HAP-1 (cell line): ENCODE data around the gene INPP5D.
"Not testable (repeated sequence)": the region's sequence is repeated elsewhere in the genome, so short reads cannot be mapped to it uniquely, and the experiment has no call there.

ENCODE experiments used
- DNase-seq, 2 experiments: peaks; one replicate each; pipeline ENCODE4 v3.0.0-alpha.2; 2016 to 2020; ENCODE audit warnings: low spot score in 2 of 2
- H3K27me3 ChIP-seq: fragments of 250-450 bp; sonication (Bioruptor Pico); 2 replicates; pipeline ENCODE4 v1.5.1; 2020; ENCODE audit warnings: low read depth, mild to moderate bottlenecking, moderate library complexity
- H3K36me3 ChIP-seq: fragments of 250-450 bp; sonication (Bioruptor Pico); replicated peaks from 2 replicates; pipeline ENCODE4 v1.5.1; 2020; ENCODE audit warnings: mild to moderate bottlenecking
- H3K4me1 ChIP-seq: fragments of 250-450 bp; sonication (Bioruptor Pico); 2 replicates; pipeline ENCODE4 v1.5.1; 2020; ENCODE audit warnings: mild to moderate bottlenecking
- H3K4me3 ChIP-seq: fragments of 250-450 bp; sonication (Bioruptor Pico); 2 replicates; pipeline ENCODE4 v1.5.1; 2020; ENCODE audit warnings: mild to moderate bottlenecking, moderate library complexity
- H3K9me3 ChIP-seq: fragments of 250-450 bp; sonication (Bioruptor Pico); 2 replicates; pipeline ENCODE4 v1.5.1; 2020; ENCODE audit warnings: mild to moderate bottlenecking, moderate library complexity
- in situ Hi-C: fragments of 300-500 bp; cut with MboI; formaldehyde crosslinking; loops from 3 replicates; pipeline ENCODE4 v1.14.3; 2020; ENCODE audit warnings: low sequenced_read_pairs, inconsistent platforms, mixed read lengths

INPP5D gene

GRCh38 chr2:233063976-233064411, 3.9 kb downstream of the INPP5D start:
- in situ Hi-C loops, result no loop called here
- no peak for DNase-seq
- H3K9me3 ChIP-seq, result no peaks in the 10 kb centered on the region
- no peak overlapping the region for H3K4me3 ChIP-seq
- H3K36me3 ChIP-seq, result no peaks in the 10 kb centered on the region
- no peaks in the 10 kb centered on the region for H3K4me1 ChIP-seq
- no peaks in the 10 kb centered on the region for H3K27me3 ChIP-seq

GRCh38 chr2:233064530-233065199, 4.5 kb downstream of the INPP5D start:
- DNase-seq, result no peak
- Histone ChIP-seq H3K4me3 (no peak overlapping the region), H3K36me3 (no peaks in the 10 kb centered on the region), H3K4me1 (no peaks in the 10 kb centered on the region), H3K27me3 (no peaks in the 10 kb centered on the region), H3K9me3 (no peaks in the 10 kb centered on the region)
- in situ Hi-C loops, result no loop called here

GRCh38 chr2:233065200-233065589, 5.1 kb downstream of the INPP5D start:
- H3K36me3 ChIP-seq, H3K4me1 ChIP-seq, H3K27me3 ChIP-seq, in situ Hi-C loops, H3K4me3 ChIP-seq, DNase-seq, H3K9me3 ChIP-seq: not testable (repeated sequence)

- H3K9me3 ChIP-seq, result no peaks in the 10 kb centered on the region
- no peaks in the 10 kb centered on the region for H3K36me3 ChIP-seq
- in situ Hi-C loops, result no loop called here
- no peak for DNase-seq
- H3K27me3 ChIP-seq, result no peaks in the 10 kb centered on the region
- no peaks in the 10 kb centered on the region for H3K4me1 ChIP-seq
- H3K4me3 ChIP-seq, result no peak overlapping the region
These were observed 5.9 kb downstream of the INPP5D start for GRCh38 chr2:233065954-233066470.

GRCh38 chr2:233068762-233069418, 8.7 kb downstream of the INPP5D start:
- H3K36me3 ChIP-seq, result no peaks in the 10 kb centered on the region
- H3K27me3 ChIP-seq, result no peaks in the 10 kb centered on the region
- in situ Hi-C loops, result no loop called here
- no peaks in the 10 kb centered on the region for H3K4me1 ChIP-seq
- no peak for DNase-seq
- H3K4me3 ChIP-seq, result no peak overlapping the region
- 0 out of 2 replicates have a peak, but pooled peaks cover 2% of the 10 kb centered on the region for H3K9me3 ChIP-seq

- Histone ChIP-seq H3K4me1 (no peaks in the 10 kb centered on the region), H3K27me3 (no peaks in the 10 kb centered on the region), H3K9me3 (0 out of 2 replicates have a peak, but pooled peaks cover 2% of the 10 kb centered on the region), H3K36me3 (no peaks in the 10 kb centered on the region), H3K4me3 (no peak overlapping the region)
- DNase-seq, result no peak
- in situ Hi-C loops, result no loop called here
These were observed 12.7 kb downstream of the INPP5D start for GRCh38 chr2:233072838-233073237.

- Histone ChIP-seq H3K36me3 (no peaks in the 10 kb centered on the region), H3K4me1 (no peaks in the 10 kb centered on the region), H3K27me3 (no peaks in the 10 kb centered on the region), H3K4me3 (no peak overlapping the region), H3K9me3 (0 out of 2 replicates have a peak, but pooled peaks cover 2% of the 10 kb centered on the region)
- in situ Hi-C loops, result no loop called here
- DNase-seq, result no peak
These were observed 14.0 kb downstream of the INPP5D start for GRCh38 chr2:233074106-233074505.

- H3K36me3 ChIP-seq, result no peaks in the 10 kb centered on the region
- in situ Hi-C loops, result no loop called here
- no peak overlapping the region for H3K4me3 ChIP-seq
- 0 out of 2 replicates have a peak, but pooled peaks cover 2% of the 10 kb centered on the region for H3K9me3 ChIP-seq
- no peaks in the 10 kb centered on the region for H3K27me3 ChIP-seq
- H3K4me1 ChIP-seq, result no peaks in the 10 kb centered on the region
- DNase-seq, result no peak
These were observed 15.2 kb downstream of the INPP5D start for GRCh38 chr2:233075141-233075965.

- Histone ChIP-seq H3K4me3 (no peak overlapping the region), H3K9me3 (0 out of 2 replicates have a peak, but pooled peaks cover 2% of the 10 kb centered on the region), H3K4me1 (no peaks in the 10 kb centered on the region), H3K27me3 (no peaks in the 10 kb centered on the region), H3K36me3 (no peaks in the 10 kb centered on the region)
- DNase-seq, result no peak
- in situ Hi-C loops, result no loop called here
These were observed 15.8 kb downstream of the INPP5D start for GRCh38 chr2:233075966-233076339.

- Histone ChIP-seq H3K36me3 (no peaks in the 10 kb centered on the region), H3K9me3 (0 out of 2 replicates have a peak, but pooled peaks cover 1% of the 10 kb centered on the region), H3K4me3 (no peak overlapping the region), H3K4me1 (no peaks in the 10 kb centered on the region), H3K27me3 (no peaks in the 10 kb centered on the region)
- in situ Hi-C loops, result no loop called here
- DNase-seq, result no peak
These were observed 16.6 kb downstream of the INPP5D start for GRCh38 chr2:233076749-233077148.

- Histone ChIP-seq H3K27me3 (no peaks in the 10 kb centered on the region), H3K9me3 (no peaks in the 10 kb centered on the region), H3K36me3 (no peaks in the 10 kb centered on the region), H3K4me1 (no peaks in the 10 kb centered on the region), H3K4me3 (no peak overlapping the region)
- in situ Hi-C loops, result no loop called here
- DNase-seq, result no peak
These were observed 19.3 kb downstream of the INPP5D start for GRCh38 chr2:233079473-233079877.

- DNase-seq, result no peak
- no peaks in the 10 kb centered on the region for H3K9me3 ChIP-seq
- in situ Hi-C loops, result no loop called here
- H3K4me3 ChIP-seq, result no peak overlapping the region
- no peaks in the 10 kb centered on the region for H3K4me1 ChIP-seq
- no peaks in the 10 kb centered on the region for H3K27me3 ChIP-seq
- H3K36me3 ChIP-seq, result no peaks in the 10 kb centered on the region
These were observed 20.1 kb downstream of the INPP5D start for GRCh38 chr2:233079953-233080835.

GRCh38 chr2:233080836-233081229, 20.7 kb downstream of the INPP5D start:
- in situ Hi-C loops, result no loop called here

More at GRCh38 chr2:233080836-233081229, 20.7 kb downstream of the INPP5D start:
- no peak for DNase-seq
- Histone ChIP-seq H3K27me3 (no peaks in the 10 kb centered on the region), H3K9me3 (no peaks in the 10 kb centered on the region), H3K4me3 (no peak overlapping the region), H3K36me3 (no peaks in the 10 kb centered on the region), H3K4me1 (no peaks in the 10 kb centered on the region)
